WTC11 (cell line): ENCODE results near the gene RMND5B. TPM values are rescaled to one million over a fixed set of nuclear protein-coding genes. Genes with fewer than 3 reads are reported as not detected.

Experiments
- ATAC-seq: fragments of 200-7000 bp; cut with Tn5 transposase; 2 replicates; pipeline ENCODE4 v1.10.0; 2021; ENCODE audit warnings: mild to moderate bottlenecking, moderate library complexity
- CTCF ChIA-PET: fragments of 300-600 bp; sonication (Branson Sonifier 250); formaldehyde crosslinking; loops from one replicate; lab custom pipeline; 2021; ENCODE audit warnings: antibody characterized with exemption; lab: Charles Lee
- POLR2A ChIA-PET: fragments of 350-600 bp; sonication (Branson Sonifier 250); formaldehyde crosslinking; loops from one replicate; lab custom pipeline; 2021; ENCODE audit warnings: antibody characterized with exemption; lab: Charles Lee
- DNase-seq: peaks from one replicate; pipeline ENCODE4 v3.0.0; 2021; ENCODE audit warnings: low spot score
- H3K27ac Mint-ChIP-seq: 2 replicates; pipeline ENCODE4 v1.8.0; 2021; ENCODE audit warnings: mixed read lengths
- H3K27me3 Mint-ChIP-seq: 2 replicates; pipeline ENCODE4 v1.8.0; 2021; ENCODE audit warnings: low read depth, mild to moderate bottlenecking, moderate library complexity, mixed read lengths
- H3K36me3 Mint-ChIP-seq: 2 replicates; pipeline ENCODE4 v1.8.0; 2021; ENCODE audit warnings: mixed read lengths
- H3K4me1 Mint-ChIP-seq: 2 replicates; pipeline ENCODE4 v1.8.0; 2022; ENCODE audit warnings: mixed read lengths
- H3K4me3 Mint-ChIP-seq: 2 replicates; pipeline ENCODE4 v1.8.0; 2021; ENCODE audit warnings: mild to moderate bottlenecking, moderate library complexity, mixed read lengths
- H3K9me3 Mint-ChIP-seq: 2 replicates; pipeline ENCODE4 v1.8.0; 2021; ENCODE audit warnings: mixed read lengths
- CDX4 ChIP-seq: fragments of 250-450 bp; sonication (Bioruptor Pico); IDR thresholded peaks from 2 replicates; pipeline ENCODE4 v1.9.0; 2021; ENCODE audit warnings: moderate library complexity, mild to moderate bottlenecking, inconsistent platforms, borderline replicate concordance
- CREM ChIP-seq: sonication (generic); formaldehyde crosslinking; IDR thresholded peaks from 2 replicates; pipeline ENCODE4 v1.8.1; 2022; ENCODE audit warnings: mild to moderate bottlenecking, missing genetic modification reagents, moderate library complexity
- ELF4 ChIP-seq: sonication (generic); formaldehyde crosslinking; IDR thresholded peaks from 2 replicates; pipeline ENCODE4 v1.8.1; 2022; ENCODE audit warnings: low read depth, mild to moderate bottlenecking, moderate library complexity, missing genetic modification reagents
- FOXP4 ChIP-seq: sonication (generic); formaldehyde crosslinking; IDR thresholded peaks from 2 replicates; pipeline ENCODE4 v1.8.0; 2022; ENCODE audit warnings: mild to moderate bottlenecking, missing genetic modification reagents
- GRHL2 ChIP-seq: fragments of 250-450 bp; sonication (Bioruptor Pico); IDR thresholded peaks from 2 replicates; pipeline ENCODE4 v1.8.0; 2022; ENCODE audit warnings: mild to moderate bottlenecking, moderate library complexity; ENCODE audit not compliant: insufficient replicate concordance, severe bottlenecking
- HMGA2 ChIP-seq: fragments of 250-450 bp; sonication (Bioruptor Pico); IDR thresholded peaks from 2 replicates; pipeline ENCODE4 v1.4.0; 2021; ENCODE audit warnings: mild to moderate bottlenecking, moderate library complexity
- IRF2 ChIP-seq: sonication (generic); formaldehyde crosslinking; IDR thresholded peaks from 2 replicates; pipeline ENCODE4 v1.8.0; 2022; ENCODE audit warnings: low read depth, missing genetic modification reagents, borderline replicate concordance
- JUN ChIP-seq: sonication (generic); formaldehyde crosslinking; IDR thresholded peaks from 2 replicates; pipeline ENCODE4 v1.8.0; 2023; ENCODE audit warnings: mild to moderate bottlenecking, missing genetic modification reagents
- NR2C2 ChIP-seq: sonication (generic); formaldehyde crosslinking; IDR thresholded peaks from 2 replicates; pipeline ENCODE4 v1.8.0; 2022; ENCODE audit warnings: mild to moderate bottlenecking, missing genetic modification reagents
- PRRX2 ChIP-seq: fragments of 250-450 bp; sonication (Bioruptor Pico); IDR thresholded peaks from 2 replicates; pipeline ENCODE4 v1.8.0; 2021; ENCODE audit warnings: mild to moderate bottlenecking
- TCF7 ChIP-seq: sonication (generic); formaldehyde crosslinking; IDR thresholded peaks from 2 replicates; pipeline ENCODE4 v1.8.0; 2022; ENCODE audit warnings: mild to moderate bottlenecking, low read depth, missing genetic modification reagents, moderate library complexity
- USF2 ChIP-seq: sonication (generic); formaldehyde crosslinking; IDR thresholded peaks from 2 replicates; pipeline ENCODE4 v1.8.1; 2023; ENCODE audit warnings: mild to moderate bottlenecking, missing genetic modification reagents, moderate library complexity
- ZNF121 ChIP-seq: sonication (generic); formaldehyde crosslinking; IDR thresholded peaks from 2 replicates; pipeline ENCODE4 v1.8.0; 2023; ENCODE audit warnings: missing genetic modification reagents
- ZNF532 ChIP-seq: fragments of 250-450 bp; sonication (Bioruptor Pico); IDR thresholded peaks from 2 replicates; pipeline ENCODE4 v1.9.0; 2021; ENCODE audit warnings: mild to moderate bottlenecking, borderline replicate concordance
- total RNA-seq: library from RNA; stranded (reverse); gene quantifications from 3 replicates; pipeline ENCODE4 v1.2.3, GENCODE V29; 2021
- TF ChIP-seq, protein P1 (sequence below): sonication (generic); formaldehyde crosslinking; IDR thresholded peaks from 2 replicates; pipeline ENCODE4 v1.8.0; 2023; ENCODE audit warnings: mild to moderate bottlenecking, missing genetic modification reagents
- TF ChIP-seq, protein P2 (sequence below): sonication (generic); formaldehyde crosslinking; IDR thresholded peaks from 2 replicates; pipeline ENCODE4 v1.8.0; 2022; ENCODE audit warnings: mild to moderate bottlenecking, missing genetic modification reagents

RMND5B gene
- total RNA-seq, 1 experiment from 2014 or later = 93.3 TPM

GRCh38 chr5:178115136-178115813 is 15.5 kb upstream of the RMND5B start (continued):
- TF ChIP-seq FOXP4 (peak; percentile 60; the same call in 1 of the 2 replicates), ZNF121 (CRISPR knock-in tag) (peak; percentile 85), TCF7 (no peak), GRHL2 (CRISPR knock-in tag) (no peak), PRRX2 (CRISPR knock-in tag) (no peak)

DNA sequence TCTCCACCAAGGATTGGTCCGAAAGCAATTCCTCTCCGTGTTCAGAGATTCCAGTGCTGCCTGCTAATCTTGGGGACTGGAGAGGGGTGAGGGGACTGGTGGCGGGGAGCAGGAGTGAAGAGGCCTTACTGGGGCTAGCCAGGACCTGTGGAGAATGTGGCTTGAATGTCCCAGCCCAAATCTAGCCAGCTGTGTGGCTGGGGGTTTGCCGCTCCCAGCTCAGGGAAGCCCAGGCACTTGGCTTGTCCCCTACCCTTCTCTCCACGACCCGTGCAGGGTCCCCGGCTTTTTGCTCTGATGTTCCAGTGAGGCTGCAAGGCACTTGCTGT is 15.0 kb upstream of the RMND5B start:
- peak overlapping the region; percentile 99 for H3K4me3 Mint-ChIP-seq
- TF ChIP-seq, protein P1, sequence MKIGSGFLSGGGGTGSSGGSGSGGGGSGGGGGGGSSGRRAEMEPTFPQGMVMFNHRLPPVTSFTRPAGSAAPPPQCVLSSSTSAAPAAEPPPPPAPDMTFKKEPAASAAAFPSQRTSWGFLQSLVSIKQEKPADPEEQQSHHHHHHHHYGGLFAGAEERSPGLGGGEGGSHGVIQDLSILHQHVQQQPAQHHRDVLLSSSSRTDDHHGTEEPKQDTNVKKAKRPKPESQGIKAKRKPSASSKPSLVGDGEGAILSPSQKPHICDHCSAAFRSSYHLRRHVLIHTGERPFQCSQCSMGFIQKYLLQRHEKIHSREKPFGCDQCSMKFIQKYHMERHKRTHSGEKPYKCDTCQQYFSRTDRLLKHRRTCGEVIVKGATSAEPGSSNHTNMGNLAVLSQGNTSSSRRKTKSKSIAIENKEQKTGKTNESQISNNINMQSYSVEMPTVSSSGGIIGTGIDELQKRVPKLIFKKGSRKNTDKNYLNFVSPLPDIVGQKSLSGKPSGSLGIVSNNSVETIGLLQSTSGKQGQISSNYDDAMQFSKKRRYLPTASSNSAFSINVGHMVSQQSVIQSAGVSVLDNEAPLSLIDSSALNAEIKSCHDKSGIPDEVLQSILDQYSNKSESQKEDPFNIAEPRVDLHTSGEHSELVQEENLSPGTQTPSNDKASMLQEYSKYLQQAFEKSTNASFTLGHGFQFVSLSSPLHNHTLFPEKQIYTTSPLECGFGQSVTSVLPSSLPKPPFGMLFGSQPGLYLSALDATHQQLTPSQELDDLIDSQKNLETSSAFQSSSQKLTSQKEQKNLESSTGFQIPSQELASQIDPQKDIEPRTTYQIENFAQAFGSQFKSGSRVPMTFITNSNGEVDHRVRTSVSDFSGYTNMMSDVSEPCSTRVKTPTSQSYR (CRISPR knock-in tag) = no peak
- TF ChIP-seq USF2 (CRISPR knock-in tag) (no peak), FOXP4 (no peak), IRF2 (CRISPR knock-in tag) (no peak), ELF4 (CRISPR knock-in tag) (no peak), NR2C2 (CRISPR knock-in tag) (no peak), CDX4 (no peak), HMGA2 (CRISPR knock-in tag) (no peak), ZNF532 (CRISPR knock-in tag) (no peak), CREM (CRISPR knock-in tag) (no peak), JUN (CRISPR knock-in tag) (no peak)
- TF ChIP-seq, protein P2, sequence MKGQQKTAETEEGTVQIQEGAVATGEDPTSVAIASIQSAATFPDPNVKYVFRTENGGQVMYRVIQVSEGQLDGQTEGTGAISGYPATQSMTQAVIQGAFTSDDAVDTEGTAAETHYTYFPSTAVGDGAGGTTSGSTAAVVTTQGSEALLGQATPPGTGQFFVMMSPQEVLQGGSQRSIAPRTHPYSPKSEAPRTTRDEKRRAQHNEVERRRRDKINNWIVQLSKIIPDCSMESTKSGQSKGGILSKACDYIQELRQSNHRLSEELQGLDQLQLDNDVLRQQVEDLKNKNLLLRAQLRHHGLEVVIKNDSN (CRISPR knock-in tag) = no peak

More for the DNA sequence above, 15.0 kb upstream of the RMND5B start:
- no peak for DNase-seq
- Mint-ChIP-seq H3K36me3 (no peaks in the 10 kb centered on the region), H3K27ac (peak overlapping the region; percentile 97), H3K4me1 (peaks cover 48% of the 10 kb centered on the region), H3K9me3 (peaks cover 5% of the 10 kb centered on the region; the same call in 1 of the 2 replicates), H3K27me3 (no peaks in the 10 kb centered on the region)
- CTCF ChIA-PET = interaction anchor here (0.6 to 8.9 kb wide), 12 partner anchors 8 to 508 kb away, joined by 3 to 138 read pairs (median 4); partner anchors contain the start of gene NHP2
- POLR2A ChIA-PET = interaction anchor here (0.6 to 6.0 kb wide), 17 partner anchors 9 to 962 kb away, joined by 3 to 60 read pairs (median 4); partner anchors contain the start of genes HNRNPAB and RMND5B
- ATAC-seq = peak; percentile 2; the same call in 1 of the 2 replicates
